Ascending aorta (tissue), 2 donors: Measurements from ENCODE around the gene SEC31A. TPM values are rescaled to one million over a fixed set of nuclear protein-coding genes. Genes with fewer than 3 reads are reported as not detected.

ENCODE experiments used
- DNase-seq, 2 donors: peaks; one replicate each; pipeline ENCODE4 v3.0.0-alpha.2; 2019; ENCODE audit warnings: low spot score in 2 of 2
- H3K27ac ChIP-seq, 2 donors: fragments of 200-600 bp; sonication (generic); one replicate each; pipeline ENCODE4 v1.5.1; 2016 to 2017; ENCODE audit warnings: mild to moderate bottlenecking in 1 of 2
- H3K27me3 ChIP-seq: fragments of 200-600 bp; sonication (generic); one replicate; pipeline ENCODE4 v1.5.1; 2017
- H3K36me3 ChIP-seq, 2 donors: fragments of 200-600 bp; sonication (generic); one replicate each; pipeline ENCODE4 v1.5.1; 2016
- H3K4me1 ChIP-seq, 2 donors: fragments of 200-600 bp; sonication (generic); one replicate each; pipeline ENCODE4 v1.5.1; 2016 to 2017; ENCODE audit warnings: mild to moderate bottlenecking in 1 of 2
- H3K4me3 ChIP-seq, 2 donors: fragments of 200-600 bp; sonication (generic); one replicate each; pipeline ENCODE4 v1.5.1; 2016 to 2017; ENCODE audit warnings: mild to moderate bottlenecking in 1 of 2
- H3K9me3 ChIP-seq, 2 donors: fragments of 200-600 bp; sonication (generic); one replicate each; pipeline ENCODE4 v1.5.1; 2016
- intact Hi-C: fragments of 100-400 bp; cut with DNase I; formaldehyde crosslinking; loops from one replicate; pipeline ENCODE4 v1.15.1; 2023
- total RNA-seq: library from RNA; depleted of rRNA; stranded (reverse); fragments of >200 nt; gene quantifications from one replicate; pipeline ENCODE4 v1.1.0, GENCODE V29; 2016
- TF ChIP-seq, protein P1 (sequence below), 3 experiments: fragments of 200-600 bp in 2 of 3; fragments of 450-650 bp in 1 of 3; sonication (generic) in 2 of 3; IDR thresholded peaks; one replicate each; pipeline ENCODE4 v1.5.1; 2016 to 2019; ENCODE audit warnings: antibody characterized with exemption in 3 of 3, mild to moderate bottlenecking in 1 of 3, moderate library complexity in 1 of 3

SEC31A gene
- total RNA-seq, 1 donor from 2014 or later, result 100 TPM

DNA sequence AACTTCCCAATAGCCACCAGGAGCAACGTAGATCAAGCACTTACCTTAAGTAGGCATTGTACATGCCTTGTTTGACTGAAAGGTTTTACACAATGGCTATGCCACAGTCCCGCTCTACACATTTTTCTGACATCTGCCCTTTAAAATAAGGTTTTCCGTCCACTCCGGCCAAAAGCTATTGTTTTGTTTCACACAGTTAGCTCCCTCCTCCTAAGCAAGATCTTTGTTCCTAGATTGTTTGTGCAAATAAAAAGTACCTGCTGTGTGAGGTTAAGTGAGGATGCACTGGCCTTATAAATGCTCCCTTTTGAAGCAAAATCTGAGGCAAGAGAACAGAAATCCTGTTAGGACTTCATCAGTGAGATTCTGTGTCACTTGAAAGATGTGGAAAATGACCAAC is 104.1 kb downstream of the SEC31A start:
- DNase-seq, result no peak
- TF ChIP-seq, protein P1, sequence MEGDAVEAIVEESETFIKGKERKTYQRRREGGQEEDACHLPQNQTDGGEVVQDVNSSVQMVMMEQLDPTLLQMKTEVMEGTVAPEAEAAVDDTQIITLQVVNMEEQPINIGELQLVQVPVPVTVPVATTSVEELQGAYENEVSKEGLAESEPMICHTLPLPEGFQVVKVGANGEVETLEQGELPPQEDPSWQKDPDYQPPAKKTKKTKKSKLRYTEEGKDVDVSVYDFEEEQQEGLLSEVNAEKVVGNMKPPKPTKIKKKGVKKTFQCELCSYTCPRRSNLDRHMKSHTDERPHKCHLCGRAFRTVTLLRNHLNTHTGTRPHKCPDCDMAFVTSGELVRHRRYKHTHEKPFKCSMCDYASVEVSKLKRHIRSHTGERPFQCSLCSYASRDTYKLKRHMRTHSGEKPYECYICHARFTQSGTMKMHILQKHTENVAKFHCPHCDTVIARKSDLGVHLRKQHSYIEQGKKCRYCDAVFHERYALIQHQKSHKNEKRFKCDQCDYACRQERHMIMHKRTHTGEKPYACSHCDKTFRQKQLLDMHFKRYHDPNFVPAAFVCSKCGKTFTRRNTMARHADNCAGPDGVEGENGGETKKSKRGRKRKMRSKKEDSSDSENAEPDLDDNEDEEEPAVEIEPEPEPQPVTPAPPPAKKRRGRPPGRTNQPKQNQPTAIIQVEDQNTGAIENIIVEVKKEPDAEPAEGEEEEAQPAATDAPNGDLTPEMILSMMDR (IDR thresholded peaks at IDR 0.05), result no peak
- intact Hi-C loops, result no loop called here
- no peaks in the 10 kb centered on the region for H3K4me1 ChIP-seq
- no peaks in the 10 kb centered on the region for H3K27me3 ChIP-seq
- no peaks in the 10 kb centered on the region for H3K9me3 ChIP-seq
- no peak overlapping the region for H3K27ac ChIP-seq
- H3K4me3 ChIP-seq, result no peak overlapping the region
- H3K36me3 ChIP-seq, result no peaks in the 10 kb centered on the region

DNA sequence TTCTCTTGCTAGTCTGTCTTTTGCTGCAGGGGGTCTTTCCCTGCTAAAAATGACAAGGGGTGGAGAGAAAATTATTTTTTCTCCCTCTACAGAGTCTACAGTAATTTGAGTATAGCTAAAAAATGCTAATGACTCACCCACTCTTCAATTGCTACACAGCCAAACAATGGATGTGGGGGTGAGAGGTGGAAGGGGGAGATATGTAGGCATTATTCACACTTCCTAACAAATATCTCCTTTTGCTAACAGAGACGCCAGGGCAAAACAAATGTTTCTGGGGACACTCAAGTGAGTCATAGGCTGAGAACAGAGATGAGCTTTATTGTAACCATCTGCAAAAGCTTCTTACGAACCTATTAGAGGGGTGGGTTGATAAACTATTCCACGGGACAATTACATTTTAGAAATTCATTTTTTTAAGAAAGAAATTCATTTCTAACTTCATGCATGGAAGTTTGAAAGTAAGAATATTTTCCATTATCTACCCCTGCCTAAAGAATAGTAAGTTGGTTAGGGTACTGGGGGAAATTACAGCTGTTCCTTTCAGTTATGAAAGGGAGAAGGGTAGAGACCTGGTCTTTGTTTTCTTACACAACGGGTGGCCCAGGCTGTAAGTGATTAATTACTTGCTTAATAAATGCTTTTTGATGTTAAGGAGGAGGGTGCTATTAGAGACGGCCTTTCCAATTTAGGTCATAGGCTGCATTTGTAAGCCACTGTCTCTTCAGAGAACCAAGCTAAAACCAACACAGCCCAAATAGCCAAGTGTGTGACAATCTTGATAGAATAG is 105.1 kb downstream of the SEC31A start:
- intact Hi-C loops, result no loop called here
- no peak overlapping the region for H3K27ac ChIP-seq
- H3K4me1 ChIP-seq, result no peaks in the 10 kb centered on the region
- H3K4me3 ChIP-seq, result no peak overlapping the region
- no peaks in the 10 kb centered on the region for H3K36me3 ChIP-seq
- DNase-seq, result no peak
- H3K27me3 ChIP-seq, result no peaks in the 10 kb centered on the region
- TF ChIP-seq, protein P1 (IDR thresholded peaks at IDR 0.05), result no peak
- no peaks in the 10 kb centered on the region for H3K9me3 ChIP-seq

DNA sequence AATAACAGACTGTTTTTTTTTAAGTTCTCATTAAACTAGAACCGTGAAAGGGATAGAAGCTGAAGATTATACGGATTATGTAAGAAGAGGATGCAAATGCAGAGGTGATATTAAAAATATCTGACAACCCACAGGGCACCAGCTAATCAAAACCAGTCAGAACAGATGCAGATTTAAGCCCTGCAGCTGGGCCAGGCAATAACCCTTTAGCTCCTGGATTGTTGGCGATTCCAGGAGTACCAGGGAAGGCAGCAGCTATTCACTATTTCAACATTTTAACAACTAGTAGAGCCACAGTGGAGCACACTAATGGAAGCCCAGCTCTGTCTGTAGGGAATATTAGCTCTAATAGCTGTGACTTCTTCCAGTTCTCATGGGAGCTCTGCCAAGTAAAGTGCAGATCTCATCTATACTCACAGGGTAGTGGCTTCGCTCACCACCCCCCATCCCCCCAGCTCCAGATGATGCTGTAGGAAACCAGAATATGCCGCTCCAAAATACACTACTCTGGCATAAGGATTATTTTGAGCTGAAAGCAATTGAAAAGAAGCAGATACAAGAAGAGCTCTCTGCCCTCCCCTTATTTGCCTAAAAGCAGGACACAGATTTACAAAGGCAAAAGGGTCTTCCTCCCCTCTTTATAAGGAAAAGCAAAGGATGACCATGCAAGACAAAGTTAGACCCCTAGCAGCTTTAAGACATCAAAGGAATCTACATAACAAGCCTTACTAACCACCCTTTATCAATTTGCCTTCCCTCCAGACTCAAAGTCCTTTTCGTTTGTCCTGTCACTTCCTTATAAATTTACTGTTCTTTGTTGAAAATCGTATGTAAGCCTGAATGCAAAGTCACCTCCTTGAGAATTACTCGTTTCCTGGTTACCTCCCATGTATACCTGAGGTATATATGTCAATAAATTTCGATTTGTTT is 106.0 kb downstream of the SEC31A start:
- intact Hi-C loops, result no loop called here
- H3K4me3 ChIP-seq, result no peak overlapping the region
- H3K27me3 ChIP-seq, result no peaks in the 10 kb centered on the region
- no peak for DNase-seq
- H3K9me3 ChIP-seq, result no peaks in the 10 kb centered on the region
- H3K27ac ChIP-seq, result no peak overlapping the region
- TF ChIP-seq, protein P1 (IDR thresholded peaks at IDR 0.05), result no peak
- H3K4me1 ChIP-seq, result no peaks in the 10 kb centered on the region
- H3K36me3 ChIP-seq, result no peaks in the 10 kb centered on the region

DNA sequence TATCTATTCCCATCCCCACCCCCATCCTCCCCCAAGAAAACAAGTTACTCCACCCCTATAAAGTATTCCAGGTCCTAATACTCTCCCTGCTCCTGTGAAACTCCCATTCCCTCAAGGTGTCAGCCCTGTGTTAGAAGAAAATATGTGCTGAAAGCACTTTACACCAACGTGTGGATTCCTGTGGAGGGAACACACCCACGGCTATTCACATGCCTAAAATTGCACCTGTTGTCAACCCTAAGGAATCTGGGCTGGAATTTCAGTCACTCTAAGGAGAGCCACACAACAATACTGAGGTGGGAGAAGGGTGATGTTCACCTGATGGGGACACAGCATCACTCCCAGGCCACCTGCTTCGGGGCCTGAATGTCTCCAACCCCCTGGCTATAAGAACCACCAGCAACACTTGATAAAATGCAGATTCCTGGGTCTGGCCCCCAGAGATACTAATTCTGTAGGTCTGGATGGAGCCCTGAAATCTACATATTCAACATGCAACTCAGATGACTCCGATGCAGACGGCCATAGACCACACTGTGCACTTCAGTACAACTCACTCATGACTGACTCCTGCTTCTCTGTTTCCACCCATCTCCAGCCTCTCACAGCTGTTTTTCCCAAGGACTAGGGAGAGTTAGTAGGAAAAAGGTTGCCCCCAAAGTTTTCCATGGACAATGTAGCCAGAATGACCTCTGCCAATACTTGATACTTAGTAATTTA is 108.2 kb downstream of the SEC31A start:
- H3K27ac ChIP-seq, result no peak overlapping the region

DNA sequence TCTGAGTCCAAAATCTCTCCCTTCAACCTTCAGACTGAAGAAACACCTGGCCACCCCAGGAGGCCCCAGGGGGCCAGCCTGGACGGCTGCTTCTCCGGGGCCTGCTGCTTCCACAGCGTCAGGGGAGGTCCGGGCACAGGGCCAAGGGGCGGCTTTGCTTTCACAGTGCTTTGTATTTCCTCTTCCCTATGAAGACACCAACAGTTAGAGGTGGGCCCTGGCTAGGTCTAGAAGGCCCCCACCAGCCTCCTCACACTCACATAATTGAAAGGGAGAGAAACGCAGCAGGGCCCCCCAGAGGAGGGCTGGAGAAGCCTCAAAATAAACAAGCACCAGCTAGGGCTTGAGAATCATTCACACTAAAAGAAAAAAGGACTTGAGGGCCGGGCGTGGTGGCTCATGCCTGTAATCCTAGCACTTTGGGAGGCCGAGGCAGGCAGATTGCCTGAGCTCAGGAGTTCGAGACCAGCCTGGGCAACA is 110.2 kb downstream of the SEC31A start:
- Histone ChIP-seq H3K4me1 (no peaks in the 10 kb centered on the region), H3K27ac (no peak overlapping the region), H3K4me3 (no peak overlapping the region), H3K27me3 (no peaks in the 10 kb centered on the region), H3K9me3 (no peaks in the 10 kb centered on the region), H3K36me3 (no peaks in the 10 kb centered on the region)
- intact Hi-C loops, result no loop called here
- TF ChIP-seq, protein P1 (IDR thresholded peaks at IDR 0.05), result no peak
- DNase-seq, result no peak

More for the DNA sequence above, 108.2 kb downstream of the SEC31A start:
- Histone ChIP-seq H3K27me3 (no peaks in the 10 kb centered on the region), H3K4me3 (no peak overlapping the region), H3K4me1 (no peaks in the 10 kb centered on the region), H3K36me3 (no peaks in the 10 kb centered on the region), H3K9me3 (no peaks in the 10 kb centered on the region)
- TF ChIP-seq, protein P1 (IDR thresholded peaks at IDR 0.05), result no peak
- no peak for DNase-seq
- intact Hi-C loops, result no loop called here
